GM23248 (cell line): ENCODE data around the gene CMKLR1.

Experiments
- EZH2 ChIP-seq: fragments of 200-600 bp; sonication (generic); IDR thresholded peaks from 2 replicates; pipeline ENCODE4 v1.6.1; 2018; ENCODE audit warnings: antibody characterized with exemption, mild to moderate bottlenecking; ENCODE audit not compliant: insufficient read depth, poor library complexity, severe bottlenecking
- EZH2phosphoT487 ChIP-seq: fragments of 200-600 bp; sonication (generic); IDR thresholded peaks from 2 replicates; pipeline ENCODE4 v1.6.1; 2018; ENCODE audit warnings: antibody characterized with exemption, moderate library complexity, mild to moderate bottlenecking, low read depth; ENCODE audit not compliant: insufficient read depth

- no peak for TF ChIP-seq EZH2phosphoT487
- no peak for TF ChIP-seq EZH2
Measured at GRCh38 chr12:108320507-108321293, 18.4 kb downstream of the CMKLR1 start.
